HepG2 (cell line): ENCODE data around the gene SEZ6. TPM values are rescaled to one million over a fixed set of nuclear protein-coding genes. Genes with fewer than 3 reads are reported as not detected.

Experiments
- FOXK1 ChIP-seq: sonication (generic); formaldehyde crosslinking; IDR thresholded peaks from 2 replicates; pipeline ENCODE4 v1.4.0; 2020; ENCODE audit warnings: low read depth, missing genetic modification reagents, borderline replicate concordance
- NFAT5 ChIP-seq: sonication (generic); formaldehyde crosslinking; IDR thresholded peaks from 2 replicates; pipeline ENCODE4 v1.4.0; 2020; ENCODE audit warnings: missing genetic modification reagents
- NFE2L2 ChIP-seq: fragments of 150-350 bp; IDR thresholded peaks from 2 replicates; pipeline ENCODE4 v1.6.1; 2014; ENCODE audit warnings: low read length
- PLSCR1 ChIP-seq: sonication (generic); formaldehyde crosslinking; IDR thresholded peaks from 2 replicates; pipeline ENCODE4 v1.5.0; 2020; ENCODE audit warnings: missing genetic modification reagents, mild to moderate bottlenecking, borderline replicate concordance
- RERE ChIP-seq: IDR thresholded peaks from 2 replicates; pipeline ENCODE4 v1.6.1; 2016; ENCODE audit warnings: low read depth, missing genetic modification reagents, missing compliant biosample characterization
- SMARCE1 ChIP-seq: fragments of 450-650 bp; IDR thresholded peaks from 2 replicates; pipeline ENCODE4 v1.6.1; 2017; ENCODE audit warnings: borderline replicate concordance
- ZNF160 ChIP-seq: sonication (generic); formaldehyde crosslinking; IDR thresholded peaks from 2 replicates; pipeline ENCODE4 v1.8.0; 2022; ENCODE audit warnings: mild to moderate bottlenecking, inconsistent platforms, missing genetic modification reagents
- ZNF235 ChIP-seq: sonication (generic); formaldehyde crosslinking; IDR thresholded peaks from 2 replicates; pipeline ENCODE4 v1.8.1; 2023; ENCODE audit warnings: mild to moderate bottlenecking, missing genetic modification reagents, borderline replicate concordance
- ZNF367 ChIP-seq: sonication (generic); formaldehyde crosslinking; IDR thresholded peaks from 2 replicates; pipeline ENCODE4 v1.4.0; 2020; ENCODE audit warnings: missing genetic modification reagents, borderline replicate concordance
- ZNF460 ChIP-seq: sonication (generic); formaldehyde crosslinking; IDR thresholded peaks from 2 replicates; pipeline ENCODE4 v1.5.1; 2020; ENCODE audit warnings: missing genetic modification reagents, mild to moderate bottlenecking, borderline replicate concordance
- ZNF503 ChIP-seq: sonication (generic); formaldehyde crosslinking; IDR thresholded peaks from 2 replicates; pipeline ENCODE4 v1.4.0; 2020; ENCODE audit warnings: missing genetic modification reagents
- ZNF710 ChIP-seq: sonication (generic); formaldehyde crosslinking; IDR thresholded peaks from 2 replicates; pipeline ENCODE4 v1.5.0; 2020; ENCODE audit warnings: mild to moderate bottlenecking, missing genetic modification reagents, borderline replicate concordance
- polyA plus RNA-seq, 8 experiments: library from polyadenylated mRNA; depleted of rRNA in 3 of 8; stranded (reverse) in 7 of 8; unstranded in 1 of 8; fragments of >200 nt; fragmentation: Illumina TruSeq in 4 of 8; extraction: Trizol in 4 of 8; gene quantifications; 2 replicates each; pipeline versions ENCODE4 v1.2.1 to v1.2.3, GENCODE V29; 2011 to 2016; ENCODE audit warnings: low read depth in 4 of 8, missing spikeins in 1 of 8, mixed read lengths in 1 of 8; ENCODE audit not compliant: insufficient read depth in 1 of 8
- total RNA-seq, 5 experiments: library from RNA; depleted of rRNA; stranded (reverse); fragments of >200 nt; fragmentation: Illumina TruSeq; extraction: Trizol; gene quantifications; 2 replicates each; pipeline ENCODE4 v1.2.3, GENCODE V29; 2016; ENCODE audit warnings: low read depth in 1 of 5

The SEZ6 gene
- total and polyA plus RNA-seq, 2 of the 13 experiments (the other 11 are each of a cell fraction or from before 2014, with no cell fraction given), result not detected

- TF ChIP-seq NFAT5 (CRISPR knock-in tag), result no peak
- no peak for TF ChIP-seq ZNF235 (CRISPR knock-in tag)
- peak; percentile 41; the same call in 1 of the 2 replicates for TF ChIP-seq FOXK1
- TF ChIP-seq RERE (CRISPR knock-in tag), result no peak
- no peak for TF ChIP-seq ZNF710
- TF ChIP-seq PLSCR1 (CRISPR knock-in tag), result no peak
- TF ChIP-seq SMARCE1, result no peak
- no peak for TF ChIP-seq ZNF503 (CRISPR knock-in tag)
- TF ChIP-seq ZNF367 (CRISPR knock-in tag), result no peak
- TF ChIP-seq ZNF160 (CRISPR knock-in tag), result no peak; the same call in 1 of the 2 replicates
- TF ChIP-seq NFE2L2, result no peak
- TF ChIP-seq ZNF460, result no peak
Observed at GRCh38 chr17:28951428-28951990, 54.3 kb downstream of the SEZ6 start, which contains the start of gene PHF12 (continued).
